ENCODE measurements around the gene APBB2.

DNA sequence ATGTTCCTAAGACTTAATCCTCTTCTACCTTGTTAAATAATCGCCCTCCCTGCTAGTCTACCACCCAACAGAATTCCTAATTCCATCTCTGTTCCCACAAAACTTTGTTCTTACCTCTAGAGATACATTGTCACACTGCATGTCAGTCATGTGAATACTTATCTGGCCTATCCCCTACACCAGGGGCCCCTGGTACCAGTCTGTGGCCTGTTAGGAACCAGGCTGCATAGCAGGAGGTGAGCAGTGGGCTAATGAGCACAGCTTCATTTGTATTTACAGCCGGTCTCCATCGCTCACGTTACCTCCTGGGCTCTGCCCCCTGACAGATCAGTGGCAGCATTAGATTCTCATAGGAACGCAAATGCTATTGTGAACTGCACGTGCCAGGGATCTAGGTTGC, 73.9 kb downstream of the APBB2 start:
- TF ChIP-seq, protein P1, sequence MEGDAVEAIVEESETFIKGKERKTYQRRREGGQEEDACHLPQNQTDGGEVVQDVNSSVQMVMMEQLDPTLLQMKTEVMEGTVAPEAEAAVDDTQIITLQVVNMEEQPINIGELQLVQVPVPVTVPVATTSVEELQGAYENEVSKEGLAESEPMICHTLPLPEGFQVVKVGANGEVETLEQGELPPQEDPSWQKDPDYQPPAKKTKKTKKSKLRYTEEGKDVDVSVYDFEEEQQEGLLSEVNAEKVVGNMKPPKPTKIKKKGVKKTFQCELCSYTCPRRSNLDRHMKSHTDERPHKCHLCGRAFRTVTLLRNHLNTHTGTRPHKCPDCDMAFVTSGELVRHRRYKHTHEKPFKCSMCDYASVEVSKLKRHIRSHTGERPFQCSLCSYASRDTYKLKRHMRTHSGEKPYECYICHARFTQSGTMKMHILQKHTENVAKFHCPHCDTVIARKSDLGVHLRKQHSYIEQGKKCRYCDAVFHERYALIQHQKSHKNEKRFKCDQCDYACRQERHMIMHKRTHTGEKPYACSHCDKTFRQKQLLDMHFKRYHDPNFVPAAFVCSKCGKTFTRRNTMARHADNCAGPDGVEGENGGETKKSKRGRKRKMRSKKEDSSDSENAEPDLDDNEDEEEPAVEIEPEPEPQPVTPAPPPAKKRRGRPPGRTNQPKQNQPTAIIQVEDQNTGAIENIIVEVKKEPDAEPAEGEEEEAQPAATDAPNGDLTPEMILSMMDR (IDR thresholded peaks at IDR 0.05; ENCODE audit: low read depth, low read length, missing input control): no peak
- TF ChIP-seq JUND (IDR thresholded peaks at IDR 0.05) (no peak), GABPA (IDR thresholded peaks at IDR 0.05 in 1 of 2, conservative IDR thresholded peaks at IDR 0.05 in 1 of 2) (no peak), RAD21 (IDR thresholded peaks at IDR 0.05) (no peak), SP1 (IDR thresholded peaks at IDR 0.05) (no peak), YY1 (IDR thresholded peaks at IDR 0.05) (no peak), EGR1 (IDR thresholded peaks at IDR 0.05; ENCODE audit: low read depth in 2 of 2) (no peak), HNF4A (conservative IDR thresholded peaks at IDR 0.05) (no peak), TAF1 (conservative IDR thresholded peaks at IDR 0.05) (no peak)
- TF ChIP-seq, protein P2, sequence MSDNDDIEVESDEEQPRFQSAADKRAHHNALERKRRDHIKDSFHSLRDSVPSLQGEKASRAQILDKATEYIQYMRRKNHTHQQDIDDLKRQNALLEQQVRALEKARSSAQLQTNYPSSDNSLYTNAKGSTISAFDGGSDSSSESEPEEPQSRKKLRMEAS (IDR thresholded peaks at IDR 0.05): no peak
- TF ChIP-seq, protein P3, sequence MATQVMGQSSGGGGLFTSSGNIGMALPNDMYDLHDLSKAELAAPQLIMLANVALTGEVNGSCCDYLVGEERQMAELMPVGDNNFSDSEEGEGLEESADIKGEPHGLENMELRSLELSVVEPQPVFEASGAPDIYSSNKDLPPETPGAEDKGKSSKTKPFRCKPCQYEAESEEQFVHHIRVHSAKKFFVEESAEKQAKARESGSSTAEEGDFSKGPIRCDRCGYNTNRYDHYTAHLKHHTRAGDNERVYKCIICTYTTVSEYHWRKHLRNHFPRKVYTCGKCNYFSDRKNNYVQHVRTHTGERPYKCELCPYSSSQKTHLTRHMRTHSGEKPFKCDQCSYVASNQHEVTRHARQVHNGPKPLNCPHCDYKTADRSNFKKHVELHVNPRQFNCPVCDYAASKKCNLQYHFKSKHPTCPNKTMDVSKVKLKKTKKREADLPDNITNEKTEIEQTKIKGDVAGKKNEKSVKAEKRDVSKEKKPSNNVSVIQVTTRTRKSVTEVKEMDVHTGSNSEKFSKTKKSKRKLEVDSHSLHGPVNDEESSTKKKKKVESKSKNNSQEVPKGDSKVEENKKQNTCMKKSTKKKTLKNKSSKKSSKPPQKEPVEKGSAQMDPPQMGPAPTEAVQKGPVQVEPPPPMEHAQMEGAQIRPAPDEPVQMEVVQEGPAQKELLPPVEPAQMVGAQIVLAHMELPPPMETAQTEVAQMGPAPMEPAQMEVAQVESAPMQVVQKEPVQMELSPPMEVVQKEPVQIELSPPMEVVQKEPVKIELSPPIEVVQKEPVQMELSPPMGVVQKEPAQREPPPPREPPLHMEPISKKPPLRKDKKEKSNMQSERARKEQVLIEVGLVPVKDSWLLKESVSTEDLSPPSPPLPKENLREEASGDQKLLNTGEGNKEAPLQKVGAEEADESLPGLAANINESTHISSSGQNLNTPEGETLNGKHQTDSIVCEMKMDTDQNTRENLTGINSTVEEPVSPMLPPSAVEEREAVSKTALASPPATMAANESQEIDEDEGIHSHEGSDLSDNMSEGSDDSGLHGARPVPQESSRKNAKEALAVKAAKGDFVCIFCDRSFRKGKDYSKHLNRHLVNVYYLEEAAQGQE (IDR thresholded peaks at IDR 0.05): no peak
- TF ChIP-seq, protein P4, sequence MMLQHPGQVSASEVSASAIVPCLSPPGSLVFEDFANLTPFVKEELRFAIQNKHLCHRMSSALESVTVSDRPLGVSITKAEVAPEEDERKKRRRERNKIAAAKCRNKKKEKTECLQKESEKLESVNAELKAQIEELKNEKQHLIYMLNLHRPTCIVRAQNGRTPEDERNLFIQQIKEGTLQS (IDR thresholded peaks at IDR 0.05): no peak

Data from liver (tissue), 3 donors.